ENCODE measurements around the gene TMCC1.

Gene TMCC1

GRCh38 chr3:129824926-129825541, 68.5 kb downstream of the TMCC1 start:
- TF ChIP-seq SIN3A (IDR thresholded peaks at IDR 0.05; ENCODE audit: borderline replicate concordance, insufficient read depth, low read length) (no peak), REST (IDR thresholded peaks at IDR 0.05; ENCODE audit: insufficient read depth in 1 of 2, low read depth in 2 of 2, low read length in 2 of 2) (no peak), POLR2AphosphoS5 (IDR thresholded peaks at IDR 0.05; ENCODE audit: low read depth, low read length) (no peak), TAF1 (IDR thresholded peaks at IDR 0.05; ENCODE audit: borderline replicate concordance, insufficient read depth, low read length) (no peak), FOXP2 (optimal IDR thresholded peaks at IDR 0.05; ENCODE audit: borderline replicate concordance, extremely low read depth, extremely low read length, insufficient read depth) (no peak)

GRCh38 chr3:129822679-129823078, 70.8 kb downstream of the TMCC1 start:
- TF ChIP-seq TAF1 (IDR thresholded peaks at IDR 0.05; ENCODE audit: borderline replicate concordance, insufficient read depth, low read length) (no peak), SIN3A (IDR thresholded peaks at IDR 0.05; ENCODE audit: borderline replicate concordance, insufficient read depth, low read length) (no peak), REST (IDR thresholded peaks at IDR 0.05; ENCODE audit: insufficient read depth in 1 of 2, low read depth in 2 of 2, low read length in 2 of 2) (no peak), FOXP2 (optimal IDR thresholded peaks at IDR 0.05; ENCODE audit: borderline replicate concordance, extremely low read depth, extremely low read length, insufficient read depth) (no peak), POLR2AphosphoS5 (IDR thresholded peaks at IDR 0.05; ENCODE audit: low read depth, low read length) (no peak)

- TF ChIP-seq FOXP2 (optimal IDR thresholded peaks at IDR 0.05; ENCODE audit: borderline replicate concordance, extremely low read depth, extremely low read length, insufficient read depth) (no peak), REST (IDR thresholded peaks at IDR 0.05; ENCODE audit: insufficient read depth in 1 of 2, low read depth in 2 of 2, low read length in 2 of 2) (no peak), POLR2AphosphoS5 (IDR thresholded peaks at IDR 0.05; ENCODE audit: low read depth, low read length) (no peak), SIN3A (IDR thresholded peaks at IDR 0.05; ENCODE audit: borderline replicate concordance, insufficient read depth, low read length) (no peak), TAF1 (IDR thresholded peaks at IDR 0.05; ENCODE audit: borderline replicate concordance, insufficient read depth, low read length) (no peak)
Measured at GRCh38 chr3:129822241-129822640, 71.3 kb downstream of the TMCC1 start.

GRCh38 chr3:129820587-129820986, 72.9 kb downstream of the TMCC1 start:
- TF ChIP-seq POLR2AphosphoS5 (IDR thresholded peaks at IDR 0.05; ENCODE audit: low read depth, low read length): no peak
- no peak for TF ChIP-seq REST (IDR thresholded peaks at IDR 0.05; ENCODE audit: insufficient read depth in 1 of 2, low read depth in 2 of 2, low read length in 2 of 2)
- no peak for TF ChIP-seq TAF1 (IDR thresholded peaks at IDR 0.05; ENCODE audit: borderline replicate concordance, insufficient read depth, low read length)
- TF ChIP-seq FOXP2 (optimal IDR thresholded peaks at IDR 0.05; ENCODE audit: borderline replicate concordance, extremely low read depth, extremely low read length, insufficient read depth): no peak
- no peak for TF ChIP-seq SIN3A (IDR thresholded peaks at IDR 0.05; ENCODE audit: borderline replicate concordance, insufficient read depth, low read length)
